ENCODE results near the gene KANSL3.
"Not testable (repeated sequence)": the region's sequence is repeated elsewhere in the genome, so short reads cannot be mapped to it uniquely, and the experiment has no call there.

Gene KANSL3

DNA sequence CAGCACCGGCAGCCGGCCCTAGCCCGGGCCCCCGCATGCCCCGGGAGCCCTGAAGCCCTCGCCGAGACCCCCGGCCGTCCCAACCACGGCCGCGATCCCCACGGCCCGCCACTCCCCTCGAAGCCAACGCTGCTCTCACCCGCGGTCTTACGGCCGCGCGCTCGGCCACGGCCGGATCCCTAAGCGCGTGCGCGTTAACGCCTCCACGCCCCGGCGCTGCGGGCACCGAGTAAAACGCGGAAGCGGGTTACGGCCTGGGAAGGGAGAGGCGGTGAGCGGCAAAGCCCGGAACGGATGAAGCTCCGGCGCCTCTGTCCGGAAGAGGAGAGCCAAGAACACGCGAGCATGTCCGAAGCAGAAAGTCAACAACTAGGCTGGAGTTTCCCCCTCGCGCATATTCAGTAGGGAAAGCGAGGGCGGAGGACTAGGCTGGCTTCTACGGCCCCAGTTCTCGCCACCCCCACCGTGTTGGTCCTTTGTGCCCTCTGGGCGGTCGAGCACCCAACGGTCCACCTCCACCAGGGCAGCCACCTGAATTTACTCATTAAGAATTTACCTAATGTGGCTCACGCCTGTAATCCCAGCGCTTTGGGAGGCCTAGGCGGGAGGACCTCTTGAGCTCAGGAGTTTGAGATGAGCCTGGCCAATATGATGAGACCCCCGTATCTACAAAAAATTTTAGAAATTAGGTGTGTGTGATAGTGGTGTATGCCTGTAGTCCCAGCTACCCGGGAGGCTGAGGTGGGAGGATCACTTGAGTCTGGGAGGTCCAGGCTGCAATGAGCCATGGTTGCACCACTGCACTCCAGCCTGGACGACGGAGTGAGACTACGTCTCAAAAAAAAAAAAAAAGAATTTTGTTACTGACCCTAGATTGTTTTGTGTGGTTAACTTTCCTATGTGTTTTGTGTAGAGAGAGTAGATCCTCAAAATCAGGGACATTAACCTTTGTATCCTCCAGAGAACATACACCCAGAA, at the start of gene KANSL3:
TSS of gene KANSL3 (minus strand) at position 169 of the 978 bp plus-strand sequence. CDS start 1,177 bp downstream, outside the sequence.
- peak; percentile 92 for DNase-seq (ENCODE audit: low spot score)

DNA sequence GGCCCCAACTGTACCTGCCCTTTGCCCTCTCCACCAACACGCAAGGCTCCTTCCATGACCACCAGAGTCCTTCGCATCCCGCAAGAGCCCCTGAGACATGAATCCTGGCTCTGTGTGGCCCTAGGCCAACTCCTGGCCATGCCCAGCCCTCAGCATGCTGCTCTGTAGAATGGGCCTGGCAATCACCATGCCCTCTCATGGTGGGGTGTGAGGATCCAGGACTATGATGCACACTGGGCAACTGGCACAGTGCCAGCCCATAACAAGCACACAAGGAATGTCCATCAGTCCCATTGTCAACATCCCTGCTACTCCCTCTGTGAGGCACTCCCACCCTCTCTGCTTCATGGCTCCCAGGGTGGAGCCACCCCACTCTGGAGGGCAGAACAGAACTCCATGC, 49.2 kb upstream of the KANSL3 start:
- no peak for DNase-seq (ENCODE audit: low spot score)

DNA sequence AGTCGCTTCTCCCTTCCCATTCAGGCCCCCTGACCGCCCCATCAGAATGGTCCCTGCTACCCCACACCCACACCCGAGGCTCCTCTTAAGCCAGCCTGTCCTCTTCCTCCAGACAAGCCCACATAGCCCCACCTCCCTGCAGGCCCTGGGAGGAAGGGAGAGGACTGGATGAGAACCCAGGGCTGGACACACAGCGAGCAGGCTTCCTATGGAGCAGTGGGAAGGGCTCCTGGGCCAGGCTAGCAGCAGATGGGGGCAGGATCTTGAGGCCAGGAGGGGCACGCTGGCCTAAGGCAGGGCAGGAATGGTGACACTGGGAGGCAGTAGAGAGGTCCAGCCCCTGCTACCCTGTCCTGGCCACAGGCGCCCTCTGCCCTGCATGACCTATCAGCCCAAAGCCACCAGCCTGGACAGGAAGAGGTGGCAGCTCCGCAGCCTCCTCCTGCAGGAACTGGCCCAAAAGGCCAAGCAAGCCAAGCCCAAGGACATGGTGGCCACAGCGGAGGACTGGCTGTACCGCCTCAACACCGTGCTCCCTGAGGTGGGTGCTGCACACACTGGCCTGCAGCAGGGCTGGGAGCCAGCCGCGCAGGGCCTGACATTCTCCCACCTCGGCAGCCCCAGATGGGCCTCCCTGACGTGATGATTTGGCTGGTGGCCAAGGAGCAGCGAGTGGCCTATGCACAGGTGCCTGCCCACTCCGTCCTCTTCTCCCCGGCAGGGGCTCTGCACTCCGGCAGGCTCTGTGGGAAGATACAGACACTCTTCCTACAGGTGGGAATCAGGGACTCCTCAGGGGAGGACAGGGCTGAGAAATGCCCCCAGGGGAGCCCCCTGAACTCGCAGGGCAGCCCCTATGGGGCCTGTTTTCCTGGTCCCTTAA, 47.7 kb upstream of the KANSL3 start:
- DNase-seq (ENCODE audit: low spot score): no peak

DNA sequence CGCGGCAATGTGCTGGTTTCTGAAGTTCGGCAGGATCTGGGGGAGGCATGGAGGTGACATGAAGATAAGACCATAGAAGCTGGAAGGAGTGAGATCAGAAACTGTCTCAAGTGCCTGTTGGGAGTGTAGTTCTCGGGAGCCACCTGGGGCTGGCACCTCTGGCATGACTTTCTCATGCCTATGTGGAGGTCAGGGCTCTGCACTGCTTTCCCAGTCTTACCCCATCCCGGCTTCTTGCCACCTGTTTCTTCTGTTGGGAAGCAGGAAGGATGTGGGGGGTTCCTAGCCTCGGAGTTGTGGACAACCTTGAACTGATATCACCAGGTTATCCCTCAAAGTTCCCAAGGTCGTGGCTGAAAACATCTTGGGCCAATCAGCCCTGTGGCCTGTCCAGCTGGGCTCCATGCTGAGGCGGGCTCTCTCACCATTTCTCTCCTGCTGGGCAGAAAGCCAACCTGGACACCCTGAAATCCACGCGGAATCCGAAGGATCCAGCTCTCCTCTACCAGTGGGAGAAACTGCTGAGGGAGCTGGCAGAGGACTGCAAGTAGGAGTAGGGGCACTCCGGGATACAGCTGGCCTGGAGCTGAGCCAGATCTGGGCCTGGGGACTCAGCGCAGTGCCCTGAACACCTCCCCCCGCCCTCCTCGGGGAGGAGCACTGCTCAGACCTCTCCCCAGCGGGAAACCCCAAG, 46.9 kb upstream of the KANSL3 start:
- DNase-seq (ENCODE audit: low spot score): no peak

DNA sequence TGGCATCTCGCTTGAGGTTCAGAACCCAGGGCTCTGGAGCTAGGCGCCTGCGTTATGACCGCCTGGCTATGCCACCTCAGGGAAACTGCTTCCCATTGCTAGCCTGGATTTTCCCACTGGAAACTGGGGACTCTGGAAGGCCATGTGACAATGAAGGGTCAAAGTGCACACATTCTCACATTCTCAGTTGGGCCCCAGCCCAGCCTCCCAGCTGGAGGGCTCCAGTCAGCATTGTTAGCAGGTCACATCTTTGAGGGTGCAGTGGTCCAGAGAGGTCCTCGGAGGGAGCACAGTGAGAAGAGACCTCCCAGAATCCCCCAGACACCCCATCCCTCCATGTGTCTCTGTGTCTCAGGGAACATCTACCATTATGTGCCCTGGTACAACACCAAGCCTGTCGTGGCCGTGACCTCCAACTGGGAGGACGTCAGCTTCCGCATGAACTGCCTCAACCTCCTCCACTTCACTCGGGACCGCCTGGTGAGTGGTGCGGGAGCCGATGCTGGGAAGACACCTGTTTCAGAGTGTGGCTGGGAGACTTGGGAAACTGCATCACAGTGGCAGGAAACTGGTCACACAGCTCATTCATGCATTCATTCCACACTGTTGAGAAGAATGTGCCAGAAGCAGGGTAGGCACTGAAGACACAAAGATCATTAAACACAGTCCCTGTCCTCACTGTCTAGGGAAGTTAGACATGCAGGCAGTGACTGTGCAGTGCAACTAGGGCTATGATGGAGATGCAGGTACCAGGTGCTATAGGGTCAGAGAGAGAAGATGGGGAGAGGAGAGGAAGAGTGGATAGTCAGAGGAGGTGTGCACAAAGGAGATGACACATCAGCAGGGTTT, 46.1 kb upstream of the KANSL3 start:
- no peak for DNase-seq (ENCODE audit: low spot score)

DNA sequence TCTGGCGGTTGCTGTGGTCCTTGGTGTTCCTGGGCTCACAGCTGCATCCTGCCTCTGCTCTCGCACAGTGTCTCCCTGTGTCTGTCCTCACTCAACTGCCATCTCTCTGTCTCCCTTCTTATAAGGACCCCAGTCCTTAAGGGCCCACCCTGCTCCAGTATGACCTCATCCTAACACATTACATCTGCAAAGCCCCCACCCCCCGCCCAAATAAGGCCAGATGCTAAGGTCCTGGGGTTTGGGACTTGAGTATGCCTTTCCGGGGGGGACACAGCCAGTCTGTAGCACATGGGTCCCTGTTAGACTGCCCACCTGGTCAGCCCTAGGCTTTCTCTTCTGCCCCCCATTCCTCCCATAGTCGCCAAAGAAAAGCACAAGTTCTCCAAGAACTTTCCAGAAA, 45.2 kb upstream of the KANSL3 start:
- DNase-seq (ENCODE audit: low spot score): no peak

DNA sequence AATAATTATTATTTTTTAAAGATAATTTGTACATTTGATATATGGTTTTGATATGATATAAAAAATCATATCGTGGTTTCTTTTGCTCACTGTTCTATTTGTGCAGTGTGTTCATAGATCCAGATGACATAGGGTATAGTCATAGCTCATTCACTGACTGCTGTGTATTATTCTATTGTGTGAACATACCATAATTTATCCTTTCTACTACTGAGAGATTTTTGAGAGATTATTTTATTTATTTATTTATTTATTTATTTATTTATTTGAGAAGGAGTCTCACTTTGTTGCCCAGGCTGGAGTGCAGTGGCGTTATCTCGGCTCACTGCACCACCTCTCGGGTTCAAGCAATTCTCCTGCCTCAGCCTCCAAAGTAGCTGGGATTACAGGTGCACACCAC, 43.4 kb upstream of the KANSL3 start:
- DNase-seq (ENCODE audit: low spot score): no peak

DNA sequence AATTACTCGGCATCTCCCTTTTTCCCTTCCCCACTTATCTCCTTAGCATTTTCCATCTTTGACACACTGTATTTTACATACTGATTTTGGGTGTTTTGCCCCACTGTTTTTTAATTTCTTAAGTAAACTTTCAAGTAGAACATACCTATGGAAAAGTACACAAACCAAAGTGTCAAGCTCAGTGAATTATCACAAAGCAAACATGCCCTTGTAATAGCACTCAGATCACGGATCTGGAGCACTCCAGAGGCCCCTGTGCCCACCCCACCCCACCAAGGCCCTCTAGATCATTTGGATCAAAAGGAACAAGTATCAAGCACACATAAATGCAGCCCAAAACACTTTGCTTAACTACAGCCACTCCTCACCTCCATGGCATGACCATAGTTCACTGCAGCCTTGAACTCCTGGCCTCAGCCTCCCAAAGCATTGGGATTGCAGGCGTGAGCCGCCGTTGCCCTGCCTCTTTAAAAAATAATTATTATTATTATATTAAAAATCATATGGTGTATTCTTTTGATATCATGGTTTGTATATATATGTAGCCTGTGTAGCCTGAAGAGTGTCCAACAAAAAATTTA, 42.5 kb upstream of the KANSL3 start:
- DNase-seq (ENCODE audit: low spot score): no peak

DNA sequence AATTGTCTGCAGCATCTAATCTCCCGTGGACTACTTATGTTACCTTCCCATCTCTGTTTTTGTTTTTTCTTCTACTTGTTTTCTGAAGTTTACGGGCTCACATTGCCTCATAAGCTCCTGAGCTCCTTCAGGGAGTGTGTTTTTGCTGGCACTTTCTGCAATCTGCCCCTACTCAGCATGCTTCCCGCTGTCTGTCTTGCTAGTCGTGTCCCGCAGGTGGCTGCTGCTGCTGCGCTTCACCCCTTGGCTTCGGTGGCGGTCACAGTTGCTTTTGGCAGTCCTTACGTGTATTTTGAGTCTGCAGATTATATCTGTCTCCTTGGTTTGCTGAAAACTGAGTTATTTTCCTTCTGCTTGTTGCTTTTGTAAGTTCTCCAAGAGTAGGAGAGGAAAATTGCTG, 41.7 kb upstream of the KANSL3 start:
- no peak for DNase-seq (ENCODE audit: low spot score)

DNA sequence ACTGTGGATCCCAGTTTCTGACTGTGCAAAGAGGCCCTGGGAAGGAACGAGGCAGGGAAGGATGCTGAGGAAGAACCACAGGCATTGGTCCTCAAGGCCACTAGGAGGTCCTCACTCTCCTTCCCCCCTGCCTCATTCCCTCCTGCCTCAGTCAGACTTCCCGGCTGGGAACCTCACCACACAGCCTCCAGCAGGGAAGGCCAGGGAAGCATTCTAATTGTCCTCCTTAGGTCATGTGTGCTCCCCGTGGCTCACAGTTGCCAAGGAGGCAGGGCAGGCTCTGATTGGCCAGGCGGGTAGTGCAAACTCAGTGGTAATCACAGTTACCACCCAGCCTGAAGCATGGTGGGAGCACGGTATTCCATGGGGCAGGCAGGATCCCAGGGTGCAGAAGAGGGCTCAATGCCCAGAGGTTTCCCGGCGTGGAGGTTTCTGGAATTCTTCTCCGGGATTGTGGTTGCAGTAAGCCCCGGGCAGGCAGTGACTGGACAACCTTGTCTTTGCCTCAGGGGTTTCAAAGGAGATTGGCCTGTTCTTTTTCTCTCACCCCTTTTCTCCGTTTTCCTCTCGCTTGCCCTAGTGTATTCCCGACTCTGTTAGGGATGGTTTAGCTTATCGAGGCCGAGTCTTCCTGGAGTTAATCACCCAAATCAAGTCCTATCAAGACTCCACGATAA, 31.6 kb upstream of the KANSL3 start:
- no peak for DNase-seq (ENCODE audit: low spot score)

DNA sequence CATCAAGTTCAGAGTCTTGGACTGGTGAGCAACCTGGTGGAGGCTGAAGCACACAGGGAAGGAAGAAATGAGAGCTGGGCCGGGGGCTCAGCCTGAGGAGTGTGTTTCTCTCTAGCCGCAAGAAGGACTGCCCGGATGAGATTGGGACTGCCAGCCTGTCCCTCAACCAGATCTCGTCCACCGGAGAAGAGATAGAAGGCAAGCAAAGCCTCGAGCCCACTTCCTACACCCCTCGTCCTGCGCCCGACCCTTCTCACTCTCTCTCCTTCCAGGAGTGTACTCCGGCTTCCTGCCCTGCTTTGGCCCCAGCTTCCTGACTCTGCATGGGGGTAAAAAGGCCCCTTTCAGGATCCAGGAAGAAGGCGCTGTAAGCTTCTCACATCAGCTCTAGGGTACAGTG, 30.7 kb upstream of the KANSL3 start:
- DNase-seq (ENCODE audit: low spot score): no peak

DNA sequence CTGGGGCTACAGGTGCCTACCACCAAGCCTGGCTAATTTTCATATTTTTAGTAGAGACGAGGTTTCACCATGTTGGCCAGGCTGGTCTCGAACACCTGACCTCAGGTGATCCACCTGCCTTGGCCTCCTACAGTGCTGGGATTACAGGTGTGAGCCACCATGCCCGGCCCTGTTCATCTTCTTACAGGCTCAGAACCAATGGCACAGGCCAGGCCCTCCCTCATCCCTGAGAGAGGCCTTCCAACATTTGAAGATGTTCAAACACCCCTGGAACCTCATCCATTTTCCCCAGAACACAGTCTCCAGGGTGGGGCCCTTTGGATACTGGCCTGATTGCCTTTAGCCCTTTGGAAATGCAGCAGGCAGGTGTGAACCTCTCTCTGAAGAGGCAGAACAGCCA, 27.6 kb upstream of the KANSL3 start:
- DNase-seq (ENCODE audit: low spot score): not testable (repeated sequence)

DNA sequence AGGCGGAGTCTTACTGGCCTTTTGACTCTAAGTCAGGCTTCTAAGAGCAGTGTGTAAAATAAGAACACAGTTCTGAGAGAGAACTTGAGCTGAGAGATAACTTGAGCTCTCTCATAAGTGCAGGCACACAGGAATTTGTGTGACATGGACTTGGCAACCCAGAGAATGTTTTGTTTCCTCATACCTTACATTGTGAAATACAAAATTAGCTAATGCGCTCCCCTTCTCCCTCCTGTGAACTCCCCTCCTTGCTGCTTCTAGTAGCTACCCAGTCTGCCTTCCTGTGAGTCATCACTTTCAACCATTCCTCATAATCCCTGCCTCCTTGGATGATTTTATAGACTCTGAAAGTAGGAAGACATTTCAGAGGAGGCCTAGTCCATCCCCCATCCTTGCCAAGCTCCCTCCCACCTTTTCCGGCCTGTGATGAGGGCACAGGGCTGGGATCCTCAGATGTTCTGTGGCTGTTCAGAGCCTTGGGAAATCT, 27.0 kb upstream of the KANSL3 start:
- DNase-seq (ENCODE audit: low spot score): no peak

DNA sequence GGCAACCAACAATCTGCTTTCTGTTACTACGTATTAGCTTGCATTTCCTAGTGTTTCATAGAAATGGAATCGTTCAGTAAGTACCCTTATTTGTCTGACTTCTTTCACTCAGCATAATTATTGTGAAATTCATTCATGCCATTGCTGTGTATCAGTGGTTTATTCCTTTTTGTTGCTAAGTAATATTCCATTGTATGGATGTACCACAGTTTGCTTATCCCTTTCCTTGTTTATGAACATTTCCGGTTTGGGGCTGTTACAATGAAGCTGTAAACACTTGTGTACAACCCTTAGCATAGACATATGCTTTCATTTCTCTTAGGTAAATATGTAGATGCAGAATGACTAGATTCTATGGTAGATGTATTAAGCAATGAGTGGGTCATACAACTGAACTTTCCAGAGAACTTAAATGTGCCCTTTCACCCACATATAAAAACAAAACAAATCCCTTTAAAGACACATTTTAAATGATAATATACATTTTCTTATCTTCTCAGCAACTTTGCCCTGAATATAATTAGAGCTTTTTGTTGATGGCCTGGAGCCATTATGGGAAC, 26.3 kb upstream of the KANSL3 start:
- no peak for DNase-seq (ENCODE audit: low spot score)

DNA sequence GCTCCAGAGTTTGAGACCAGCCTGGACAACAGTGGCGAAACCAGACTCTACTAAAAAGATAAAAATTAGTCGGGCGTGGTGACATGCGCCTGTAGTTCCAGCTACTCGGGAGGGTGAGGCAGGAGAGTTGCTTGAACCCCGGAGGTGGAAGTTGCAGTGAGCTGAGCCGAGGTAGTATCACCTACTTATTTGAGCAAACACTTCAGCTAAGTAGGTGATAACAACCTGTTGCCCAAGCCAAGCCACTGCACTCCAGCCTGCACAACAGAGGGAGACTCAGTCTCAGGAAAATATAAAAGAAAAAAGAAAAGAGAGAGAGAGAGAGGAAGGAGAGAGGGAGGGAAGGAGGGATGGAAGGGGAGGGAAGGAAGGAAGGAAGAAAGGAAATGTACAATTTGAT, 25.7 kb upstream of the KANSL3 start:
- DNase-seq (ENCODE audit: low spot score): no peak

DNA sequence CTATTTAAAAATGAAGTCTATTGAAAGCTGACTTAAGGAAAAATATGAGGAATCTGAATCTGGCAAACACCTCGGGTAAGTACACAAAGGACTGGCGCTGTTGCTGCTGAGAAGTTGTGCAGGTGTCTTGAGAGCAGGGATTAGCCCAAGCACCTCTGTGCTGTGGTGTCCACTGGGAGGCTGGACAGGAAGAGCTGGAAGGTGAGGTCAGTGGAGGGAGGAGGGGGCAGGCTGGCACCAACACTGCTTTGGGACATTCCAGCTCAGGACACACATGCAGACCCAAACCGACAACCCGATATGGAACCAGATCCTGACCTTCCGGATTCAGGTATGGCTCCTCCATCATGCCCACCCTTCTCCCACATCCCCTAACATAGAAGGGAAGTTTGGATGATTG, 25.1 kb upstream of the KANSL3 start:
- no peak for DNase-seq (ENCODE audit: low spot score)

DNA sequence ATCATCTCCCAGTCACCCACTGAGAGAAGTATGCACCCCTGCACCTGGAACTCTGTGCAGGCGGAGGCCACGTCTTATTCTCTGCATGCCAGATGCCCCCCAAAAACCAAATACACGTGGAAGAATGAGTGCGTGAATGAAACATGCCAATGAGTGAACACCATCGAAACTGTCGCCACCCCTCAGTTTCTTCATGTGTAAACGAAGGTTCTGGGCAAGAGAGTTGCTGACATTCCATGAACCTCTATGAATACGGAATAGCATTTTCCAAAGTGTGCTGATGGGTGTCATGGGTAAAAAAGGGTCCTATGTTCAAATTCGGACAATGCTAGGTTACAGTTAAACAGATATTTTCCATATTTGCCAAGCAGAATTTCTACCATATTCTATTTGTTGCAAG, 24.2 kb upstream of the KANSL3 start:
- DNase-seq (ENCODE audit: low spot score): no peak

DNA sequence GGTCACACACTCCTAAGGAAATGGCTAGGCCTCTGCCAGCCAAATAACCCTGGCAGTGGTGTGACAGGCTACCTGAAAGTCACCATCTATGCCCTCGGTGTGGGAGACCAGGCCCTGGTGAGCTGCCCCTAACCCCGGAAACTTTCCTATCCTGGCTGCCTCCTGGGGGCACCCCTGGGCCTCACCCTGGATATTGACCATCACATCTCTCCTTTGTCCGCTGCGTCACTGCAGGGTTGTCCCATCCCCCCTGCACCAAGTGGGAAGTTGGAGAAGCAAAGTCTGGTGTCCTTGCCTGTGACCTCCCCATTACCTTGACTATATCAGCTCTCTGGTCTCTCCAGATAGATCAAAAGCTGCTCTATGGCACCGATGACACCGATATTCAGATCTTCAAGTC, 23.2 kb upstream of the KANSL3 start:
- no peak for DNase-seq (ENCODE audit: low spot score)

DNA sequence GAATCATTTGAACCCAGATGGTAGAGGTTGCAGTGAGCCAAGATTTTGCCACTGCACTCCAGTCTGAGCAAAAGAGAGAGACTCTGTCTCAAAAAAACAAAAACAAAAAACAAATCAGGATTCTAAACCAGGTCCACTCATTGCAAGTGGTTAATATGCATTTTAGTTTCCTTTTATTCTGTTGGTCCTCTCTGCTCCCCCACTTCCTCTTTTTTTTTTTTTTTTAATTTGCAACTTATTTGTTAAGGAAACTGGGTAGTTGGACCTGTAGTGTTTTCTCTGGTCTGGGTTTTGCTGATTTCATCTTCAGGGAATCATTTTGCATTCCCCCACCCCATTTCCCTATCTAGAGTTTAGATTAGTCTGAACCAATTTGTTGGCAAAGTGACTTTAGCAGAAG, 18.4 kb upstream of the KANSL3 start:
- DNase-seq (ENCODE audit: low spot score): no peak

DNA sequence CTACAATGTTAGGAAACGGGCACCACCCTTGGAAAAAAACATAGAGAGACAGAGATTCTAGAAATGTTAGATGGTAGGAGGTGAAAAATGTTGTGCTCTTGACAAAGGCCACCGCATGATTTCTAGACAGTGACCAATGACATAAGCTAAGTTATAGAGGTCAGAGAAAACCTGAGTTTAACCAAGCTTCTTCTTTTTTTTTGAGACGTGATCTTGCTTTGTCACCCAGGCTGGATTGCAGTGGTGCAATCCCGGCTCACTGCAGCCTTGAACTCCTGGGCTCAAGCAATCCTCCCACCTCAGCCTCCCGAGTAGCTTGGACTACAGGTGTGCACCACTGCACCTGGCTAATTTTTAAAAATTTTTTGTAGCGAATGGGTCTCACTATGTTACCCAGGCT, 17.4 kb upstream of the KANSL3 start:
- DNase-seq (ENCODE audit: low spot score): no peak
